GM10266 (cell line): Measurements from ENCODE around the gene GLIS2.

Source experiments
- DNase-seq: peaks from one replicate; pipeline ENCODE4 v3.0.0; 2012; ENCODE audit errors: extremely low spot score
- CTCF ChIP-seq: IDR thresholded peaks from 2 replicates; pipeline ENCODE4 v1.5.1; 2012; ENCODE audit warnings: mild to moderate bottlenecking, low read depth; ENCODE audit not compliant: control insufficient read depth, insufficient read depth; ENCODE audit errors: missing control alignments

GLIS2 gene

GRCh38 chr16:4365615-4366014 lies 49.7 kb downstream of the GLIS2 start:
- DNase-seq, result no peak
- TF ChIP-seq CTCF, result no peak

- TF ChIP-seq CTCF, result no peak
- no peak for DNase-seq
Measured at GRCh38 chr16:4366016-4366415, 50.1 kb downstream of the GLIS2 start.

- TF ChIP-seq CTCF, result no peak
- DNase-seq, result no peak
Measured at GRCh38 chr16:4367393-4367856, 51.6 kb downstream of the GLIS2 start.

GRCh38 chr16:4369007-4369733 lies 53.3 kb downstream of the GLIS2 start:
- no peak for DNase-seq
- no peak for TF ChIP-seq CTCF

GRCh38 chr16:4370151-4370550 lies 54.3 kb downstream of the GLIS2 start:
- DNase-seq, result no peak
- TF ChIP-seq CTCF, result no peak

- no peak for TF ChIP-seq CTCF
- no peak for DNase-seq
Measured at GRCh38 chr16:4370570-4371356, 54.9 kb downstream of the GLIS2 start.

GRCh38 chr16:4371357-4372000 lies 55.6 kb downstream of the GLIS2 start, which contains the start of gene VASN:
Gene VASN (plus strand): TSS chr16:4371848. CDS start chr16:4380878, 9,030 bp downstream.
- no peak for TF ChIP-seq CTCF
- peak; percentile 96 for DNase-seq
